Smooth muscle cell of the brain vasculature (primary cell): ENCODE results near the gene SLC6A5.

Source experiments
- DNase-seq: peaks from one replicate; pipeline ENCODE4 v3.0.0-alpha.2; 2012; ENCODE audit warnings: low read depth, low spot score

Gene SLC6A5

DNA sequence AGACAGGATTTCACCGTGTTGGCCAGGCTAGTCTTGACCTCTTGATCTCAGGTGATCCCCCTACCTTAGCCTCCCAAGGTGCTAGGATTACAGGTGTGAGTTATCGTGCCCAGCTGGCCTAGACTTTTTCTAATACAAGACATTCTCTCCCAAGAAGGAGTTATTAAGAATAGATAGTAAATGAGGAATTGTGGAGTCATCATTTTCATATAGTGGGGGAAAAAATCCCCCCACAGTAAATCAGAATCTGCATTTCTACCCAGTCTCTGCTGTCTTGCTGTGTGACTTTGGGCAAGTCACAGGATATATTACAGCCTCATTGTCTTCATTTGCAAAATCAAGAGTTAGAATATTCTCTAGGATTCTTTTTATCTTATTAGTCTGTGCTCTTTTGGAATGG lies 21.6 kb downstream of the SLC6A5 start:
- DNase-seq: no peak

DNA sequence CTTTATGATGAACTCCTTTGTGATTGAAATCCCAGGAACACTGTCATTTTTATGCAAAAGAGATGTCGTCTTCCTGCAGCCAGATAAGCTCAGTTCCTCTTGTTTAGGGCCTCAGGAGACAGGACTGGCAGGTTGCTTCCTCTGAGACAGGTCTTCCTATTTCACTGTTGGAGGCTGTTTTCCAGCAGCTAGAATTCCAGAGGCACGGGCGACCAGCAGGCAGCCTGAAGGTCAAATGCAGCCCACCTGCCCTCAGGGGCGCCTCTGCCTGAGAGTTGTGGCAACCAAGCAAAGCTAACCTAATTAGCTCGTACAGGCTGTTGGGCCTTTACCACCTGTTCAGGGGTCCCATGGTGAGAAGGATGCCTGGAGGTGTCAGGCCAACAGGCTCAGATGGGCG lies 22.3 kb downstream of the SLC6A5 start:
- no peak for DNase-seq

DNA sequence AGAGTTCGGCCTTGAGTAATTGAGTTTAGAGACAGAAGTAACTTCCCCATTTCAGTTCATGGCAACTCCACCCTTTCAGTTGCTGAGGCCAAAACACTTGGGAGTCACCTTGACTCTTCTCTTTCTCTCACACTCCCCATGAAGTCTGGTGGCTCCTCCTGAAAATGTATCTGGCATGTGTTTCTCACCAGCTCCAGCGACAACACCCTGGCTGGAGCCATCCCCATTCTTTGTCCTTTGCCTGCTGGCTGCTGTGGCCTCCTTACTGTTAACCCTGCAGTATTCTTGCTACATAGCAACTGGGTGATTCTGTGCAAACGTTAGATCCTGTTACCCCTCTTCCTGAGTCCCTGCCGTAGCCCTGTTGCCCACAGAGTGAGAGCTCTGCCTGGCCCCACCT lies 23.8 kb downstream of the SLC6A5 start:
- no peak for DNase-seq

DNA sequence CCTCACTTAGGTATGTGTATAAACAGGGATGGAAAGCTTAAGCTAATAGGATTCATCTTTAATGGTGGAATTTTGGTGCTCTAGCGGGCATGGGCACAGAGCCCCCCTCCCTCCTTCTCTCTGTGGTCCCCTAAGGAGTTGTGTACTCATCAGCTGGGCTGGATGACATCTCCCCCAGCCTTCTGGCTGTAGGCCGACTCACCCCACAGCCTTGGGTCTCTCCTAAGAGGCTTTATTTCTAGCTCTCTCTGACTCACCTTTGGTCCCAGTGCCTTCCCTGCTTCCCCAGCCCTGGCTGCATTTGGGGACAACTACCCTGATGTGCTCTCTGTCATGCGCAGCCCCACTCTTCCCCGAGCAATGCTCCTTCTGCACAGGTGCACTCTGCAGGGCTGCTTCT lies 26.9 kb downstream of the SLC6A5 start:
- no peak for DNase-seq

DNA sequence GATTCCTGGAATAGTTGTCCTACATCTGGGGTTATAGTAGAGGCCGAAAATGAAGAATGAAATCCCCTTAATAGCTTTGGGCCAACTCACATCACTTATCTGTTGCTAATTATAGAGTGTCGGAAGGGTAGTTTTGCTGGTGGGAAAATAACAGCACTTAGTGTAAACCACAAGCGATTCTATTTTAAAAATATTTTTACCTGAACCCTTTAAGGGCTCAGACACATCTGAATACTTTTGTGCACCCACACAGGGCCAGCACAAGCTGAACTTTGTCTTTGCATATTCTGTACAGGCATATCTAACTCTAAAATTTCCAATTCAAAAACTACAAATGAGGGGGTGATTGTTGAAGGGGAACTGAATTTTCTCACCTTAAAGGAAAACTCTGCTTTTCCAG lies 27.6 kb downstream of the SLC6A5 start:
- DNase-seq: no peak

DNA sequence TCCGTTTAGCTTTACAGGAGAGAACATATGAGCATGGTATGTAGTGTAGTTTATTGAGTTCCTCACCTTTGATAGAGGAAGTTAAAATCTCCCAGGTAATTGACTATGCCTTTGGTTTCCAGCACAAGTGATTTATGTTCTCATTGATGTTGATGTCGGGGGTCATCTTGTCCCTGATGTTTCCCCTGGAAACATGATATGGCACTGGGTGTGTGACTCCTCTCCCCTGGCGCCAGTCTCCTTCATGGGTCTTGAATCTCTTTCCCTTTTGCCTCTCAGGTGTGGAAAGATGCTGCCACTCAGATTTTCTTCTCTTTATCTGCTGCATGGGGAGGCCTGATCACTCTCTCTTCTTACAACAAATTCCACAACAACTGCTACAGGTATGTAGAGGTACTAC lies 28.3 kb downstream of the SLC6A5 start:
- no peak for DNase-seq

DNA sequence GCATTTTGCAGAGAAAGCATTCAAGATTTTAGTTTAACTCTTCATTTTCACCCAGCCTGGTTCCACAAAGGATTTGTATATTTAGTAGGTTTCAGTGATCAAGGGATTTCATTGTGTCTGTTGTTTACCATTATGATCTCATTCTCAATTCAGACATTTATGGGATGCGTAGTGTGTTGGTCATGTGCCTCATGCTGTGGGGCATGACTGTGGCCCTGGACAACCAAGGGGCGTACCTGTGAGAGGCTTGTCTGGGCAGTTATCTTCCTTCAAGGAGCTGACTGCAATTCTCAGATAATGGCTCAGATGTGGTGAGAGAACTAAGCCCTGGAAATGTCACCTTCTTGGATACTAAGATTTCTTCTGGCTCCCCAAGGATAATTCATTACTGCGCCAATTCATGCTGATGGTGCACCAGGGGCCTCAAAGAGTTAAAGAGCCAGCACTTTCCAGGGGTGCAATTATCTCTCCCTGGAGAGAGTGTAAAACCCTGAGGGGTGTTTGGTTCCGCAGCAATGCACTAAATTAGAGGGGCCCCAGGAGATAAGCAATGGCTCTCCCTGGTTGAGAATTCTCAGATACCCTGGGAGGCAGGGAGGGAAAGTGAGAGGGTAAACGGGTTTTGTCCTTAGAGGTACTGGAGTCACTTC lies 32.2 kb downstream of the SLC6A5 start:
- no peak for DNase-seq

DNA sequence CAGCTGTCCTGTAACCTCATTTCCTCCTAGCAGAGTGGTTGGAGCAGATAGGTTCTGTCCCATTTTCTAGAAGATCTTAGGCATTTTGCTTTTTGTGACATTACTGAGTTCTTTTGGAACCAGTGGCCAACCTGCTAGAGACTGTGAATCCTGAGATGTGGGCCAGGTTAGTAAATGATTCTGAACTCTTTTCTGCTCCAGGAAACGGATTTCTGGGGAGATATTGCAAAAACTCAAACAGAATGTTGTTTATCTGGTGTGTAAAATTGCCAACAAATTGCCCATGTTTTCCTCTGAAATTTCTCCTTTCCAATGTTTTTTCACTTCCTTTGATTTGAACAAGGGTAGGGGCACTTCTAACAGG lies 32.7 kb downstream of the SLC6A5 start:
- no peak for DNase-seq

DNA sequence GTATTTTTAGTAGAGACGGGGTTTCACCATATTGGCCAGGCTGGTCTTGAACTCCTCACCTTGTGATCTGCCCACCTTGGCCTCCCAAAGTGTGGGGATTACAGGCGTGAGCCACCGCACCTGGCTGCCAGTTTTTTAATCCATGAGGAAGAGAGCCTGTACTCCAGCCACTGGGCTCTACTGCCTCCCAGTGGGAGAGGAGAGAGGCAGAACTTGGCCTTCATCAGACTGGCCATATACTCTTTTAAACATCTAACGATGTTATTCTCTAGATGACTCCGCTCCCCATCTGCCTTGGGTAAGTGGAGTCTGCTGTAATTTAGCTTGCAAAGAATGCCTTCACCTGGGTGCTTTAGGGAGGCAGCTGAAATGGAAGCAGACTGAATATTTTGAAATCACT lies 34.6 kb downstream of the SLC6A5 start:
- DNase-seq: no peak

DNA sequence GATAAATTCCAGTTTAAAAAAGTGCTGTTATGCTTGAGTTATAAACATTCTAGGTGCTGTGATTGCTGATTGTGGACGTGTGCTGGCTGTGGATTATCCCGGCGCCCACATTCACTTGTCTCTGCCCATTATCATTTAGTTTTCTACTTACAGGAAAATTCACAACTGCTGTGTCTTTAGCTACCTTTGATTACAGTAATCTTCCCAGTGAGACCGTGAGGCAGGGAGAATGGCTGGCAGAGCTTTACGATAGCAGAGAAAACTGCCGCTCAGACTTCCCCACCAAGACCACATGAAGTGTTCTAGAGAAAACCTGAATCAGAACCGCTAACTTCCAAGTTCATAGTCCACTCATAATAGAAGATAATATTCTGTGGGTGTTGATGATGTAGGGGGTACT lies 35.4 kb downstream of the SLC6A5 start:
- no peak for DNase-seq

DNA sequence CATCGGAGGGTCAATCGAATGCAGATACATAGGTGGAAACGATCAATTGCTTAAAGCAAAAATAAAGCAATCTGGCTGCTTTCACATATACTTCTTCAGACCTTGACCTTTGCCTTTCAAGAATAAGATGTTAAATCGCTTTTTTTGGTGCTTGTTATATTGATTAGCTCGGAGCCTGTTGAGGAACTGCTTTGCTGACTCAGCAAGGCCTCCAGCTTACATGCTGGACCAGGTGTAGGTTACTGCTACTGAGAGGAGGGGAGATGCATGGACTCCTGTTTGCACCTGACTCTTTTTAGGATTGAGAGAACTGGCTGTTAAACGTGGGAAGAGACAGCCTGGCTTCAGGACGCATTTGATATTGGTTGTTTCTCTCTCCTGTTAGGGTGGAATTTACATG lies 38.7 kb downstream of the SLC6A5 start:
- no peak for DNase-seq

DNA sequence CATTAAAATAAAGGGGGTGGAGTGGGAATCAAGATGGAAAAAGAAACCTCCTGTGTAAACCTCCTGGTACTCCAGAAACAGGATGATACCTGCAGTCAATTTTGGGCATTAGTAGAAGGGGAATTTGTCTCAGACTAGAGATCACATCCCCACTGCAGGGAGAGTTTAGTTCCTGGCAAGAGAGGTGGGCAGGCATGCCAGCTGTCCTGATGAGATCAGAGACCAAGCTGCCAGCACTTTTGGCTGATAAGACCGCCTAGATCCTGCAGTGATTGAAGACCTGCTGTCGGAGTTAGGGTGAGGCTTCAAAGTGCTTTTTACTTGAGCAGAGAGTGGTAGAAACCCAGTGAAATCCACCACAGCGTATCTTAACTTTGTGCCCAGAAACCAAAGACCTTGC lies 40.3 kb downstream of the SLC6A5 start:
- no peak for DNase-seq

DNA sequence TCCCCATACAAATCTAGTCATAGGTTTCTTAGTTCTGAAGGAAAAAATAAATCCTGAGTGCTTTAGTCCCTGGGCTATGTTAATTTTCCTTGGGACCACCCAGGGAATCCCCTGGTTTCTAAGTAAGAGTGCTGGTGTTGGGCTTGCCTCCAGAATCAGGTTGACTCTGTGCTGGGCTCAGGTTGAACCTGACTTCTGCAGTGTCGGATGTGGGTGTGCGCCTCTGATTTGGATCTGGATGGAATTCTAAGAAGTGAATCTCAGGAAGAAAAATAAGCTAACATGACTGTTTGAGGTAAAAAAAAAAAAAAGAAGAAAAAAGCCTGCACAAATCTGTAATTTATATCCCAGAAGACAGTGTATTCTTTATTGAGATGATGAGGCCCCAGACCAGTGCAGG lies 41.0 kb downstream of the SLC6A5 start:
- no peak for DNase-seq

DNA sequence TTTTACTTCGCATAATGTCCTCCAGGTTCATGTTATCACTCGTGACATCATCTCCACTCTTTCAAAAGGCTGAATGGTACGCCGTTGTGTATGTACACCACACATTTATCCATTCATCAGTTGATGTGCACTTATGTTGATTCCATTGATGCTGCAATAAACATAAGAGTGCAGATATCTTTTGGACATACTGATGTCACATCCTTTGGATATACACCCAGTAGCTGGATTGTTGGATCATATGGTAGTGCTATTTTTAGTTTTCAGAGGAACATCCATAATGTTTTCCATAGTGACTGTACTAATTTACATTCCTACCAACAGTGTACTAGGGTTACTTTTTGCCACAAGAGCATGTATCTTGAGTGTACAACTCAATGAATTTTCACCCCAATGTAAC lies 45.0 kb downstream of the SLC6A5 start:
- no peak for DNase-seq

DNA sequence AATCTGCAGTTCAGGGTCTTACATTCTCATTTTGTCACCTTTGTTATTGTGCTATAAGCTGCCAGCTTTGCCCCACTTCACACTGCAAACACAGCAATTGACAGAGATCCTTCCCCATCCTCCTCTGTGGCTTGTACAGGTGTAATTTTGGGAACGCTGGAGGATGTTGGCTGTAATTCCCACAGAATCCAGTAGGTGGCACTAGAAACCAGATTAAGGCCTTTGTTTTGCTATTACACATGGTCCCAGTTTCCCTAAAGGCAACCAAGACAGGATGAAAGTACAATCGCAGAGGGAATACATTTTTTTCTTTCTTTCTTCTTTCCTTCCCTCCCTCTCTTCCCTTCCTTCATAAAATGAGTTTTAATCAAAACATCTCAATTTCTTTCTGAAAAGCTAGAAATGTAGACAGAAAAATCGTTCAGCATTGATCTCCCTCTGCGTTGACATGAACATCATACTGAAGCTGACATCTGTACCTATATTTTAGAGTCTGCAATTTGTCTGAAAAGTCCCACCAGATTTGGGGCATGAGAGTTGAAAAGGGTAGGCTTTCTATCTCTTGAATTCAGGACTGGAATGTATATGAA lies 48.7 kb downstream of the SLC6A5 start:
- DNase-seq: peak; percentile 20

DNA sequence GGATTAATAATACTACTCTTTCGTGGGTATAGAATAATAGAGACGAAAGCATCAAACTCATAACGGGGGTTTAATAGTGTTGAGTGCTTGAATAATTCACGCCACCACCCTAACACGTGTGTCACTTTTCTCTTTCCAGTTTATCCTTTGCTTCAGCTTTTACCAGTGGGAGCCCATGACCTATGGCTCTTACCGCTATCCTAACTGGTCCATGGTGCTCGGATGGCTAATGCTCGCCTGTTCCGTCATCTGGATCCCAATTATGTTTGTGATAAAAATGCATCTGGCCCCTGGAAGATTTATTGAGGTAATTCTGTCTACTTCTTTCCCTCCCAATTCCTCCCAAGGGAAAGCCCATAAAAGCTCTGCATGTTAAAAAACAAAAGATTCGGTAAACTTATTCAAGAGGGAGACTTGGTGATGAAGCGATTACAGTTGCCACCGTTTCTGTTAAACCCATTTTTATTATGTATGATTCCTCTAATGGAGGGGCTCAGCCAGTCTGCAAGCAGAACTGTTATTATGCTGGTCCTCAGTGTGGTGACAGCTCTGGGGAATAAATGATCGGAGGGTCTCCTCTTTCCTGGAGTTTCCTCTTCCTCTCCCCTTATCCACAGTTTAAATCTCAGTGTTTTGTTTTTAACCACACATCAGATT lies 52.9 kb downstream of the SLC6A5 start:
- DNase-seq: no peak

DNA sequence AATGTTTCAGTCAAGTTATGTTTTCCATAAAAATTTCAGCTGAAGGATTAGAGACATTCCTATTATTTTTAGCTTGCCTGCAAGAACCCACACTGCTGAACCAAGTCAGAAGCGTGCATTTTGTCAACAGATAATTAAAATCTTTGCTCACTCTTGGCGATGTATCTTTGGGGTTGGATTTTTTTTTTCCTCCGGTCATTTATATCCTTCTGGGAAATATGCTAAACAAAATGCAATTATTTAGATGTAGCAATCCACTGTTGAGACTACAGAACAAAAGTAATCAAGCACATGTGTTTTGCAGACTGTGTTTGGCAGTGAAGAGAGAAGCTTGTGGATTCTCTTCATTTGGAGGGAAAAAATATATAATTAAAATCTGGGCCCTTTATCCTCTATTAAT lies 54.6 kb downstream of the SLC6A5 start:
- no peak for DNase-seq

DNA sequence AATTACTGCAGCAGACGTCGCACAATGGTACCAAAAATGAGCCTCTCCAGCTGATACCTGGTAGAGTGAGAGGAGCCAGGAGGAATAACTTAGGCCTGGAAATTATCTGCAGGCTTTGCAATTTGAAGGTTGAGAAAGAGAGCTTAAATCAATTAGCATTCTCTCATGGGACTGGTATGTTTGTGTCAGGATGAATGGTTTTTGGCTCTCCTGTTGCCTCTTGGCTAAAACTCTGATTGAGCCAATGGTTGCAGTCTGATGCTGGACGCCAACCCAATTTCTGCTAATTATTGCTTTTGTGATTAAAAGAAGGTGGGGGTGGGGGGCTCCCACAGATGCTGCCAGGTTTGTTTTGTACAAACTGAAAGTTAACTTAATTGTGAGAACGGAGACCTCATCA lies 57.5 kb downstream of the SLC6A5 start:
- DNase-seq: no peak

DNA sequence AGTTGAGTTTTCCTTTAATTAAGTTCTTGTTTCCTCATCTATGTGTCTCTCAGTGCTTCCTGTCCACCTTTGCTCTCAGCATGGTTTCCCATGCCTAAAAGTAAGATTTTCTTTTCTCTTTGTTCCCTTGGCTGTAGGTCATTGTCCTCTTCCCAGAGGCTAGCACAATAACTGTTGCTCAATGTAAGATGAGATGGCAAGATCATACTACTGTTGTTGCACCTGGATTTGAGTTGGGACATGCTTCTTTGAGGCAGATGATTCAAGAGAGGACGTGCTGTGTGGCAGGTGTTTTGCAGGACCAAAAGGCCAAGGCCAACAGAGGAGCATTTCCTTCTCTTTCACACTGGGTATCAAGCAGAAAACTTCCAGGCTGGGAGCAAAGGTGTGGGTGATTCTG lies 58.7 kb downstream of the SLC6A5 start:
- no peak for DNase-seq

DNA sequence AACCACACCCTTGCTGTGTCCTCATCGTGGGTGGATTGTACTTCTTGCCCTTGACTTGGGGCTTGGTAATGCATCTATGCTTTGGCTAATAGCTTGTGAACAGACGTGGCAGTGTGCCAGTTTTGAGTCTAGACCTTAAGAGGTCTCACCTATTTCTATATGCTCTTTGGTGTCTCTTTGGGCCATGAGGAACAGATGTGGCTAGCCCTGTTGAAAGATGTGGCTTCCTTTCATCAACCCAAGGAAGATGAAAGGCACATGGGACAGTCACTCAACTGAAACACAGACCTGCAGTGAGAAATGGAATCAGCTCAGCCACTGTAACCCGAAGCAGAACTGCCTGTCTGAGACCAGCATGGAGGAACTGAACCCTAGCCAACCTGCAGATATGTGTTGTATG lies 62.0 kb downstream of the SLC6A5 start:
- DNase-seq: no peak

DNA sequence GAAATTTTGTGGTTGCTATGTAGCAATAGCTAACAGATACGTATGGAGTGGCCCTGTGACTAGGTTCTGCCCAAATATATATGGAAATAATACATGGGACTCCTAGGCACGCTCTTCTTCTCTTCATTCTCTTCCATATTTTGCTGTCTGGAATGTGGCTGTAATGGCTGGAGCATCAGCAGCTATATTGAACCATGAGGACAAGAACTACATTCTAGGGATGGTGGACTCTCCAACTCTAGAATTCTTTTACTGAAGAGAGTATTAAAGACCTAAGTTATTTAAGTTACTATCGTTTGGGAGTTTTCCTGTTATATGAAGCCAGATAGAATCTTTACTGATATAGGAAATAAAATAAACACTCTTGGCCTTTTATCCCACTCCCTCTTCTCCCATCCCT lies 62.4 kb downstream of the SLC6A5 start:
- DNase-seq: no peak

DNA sequence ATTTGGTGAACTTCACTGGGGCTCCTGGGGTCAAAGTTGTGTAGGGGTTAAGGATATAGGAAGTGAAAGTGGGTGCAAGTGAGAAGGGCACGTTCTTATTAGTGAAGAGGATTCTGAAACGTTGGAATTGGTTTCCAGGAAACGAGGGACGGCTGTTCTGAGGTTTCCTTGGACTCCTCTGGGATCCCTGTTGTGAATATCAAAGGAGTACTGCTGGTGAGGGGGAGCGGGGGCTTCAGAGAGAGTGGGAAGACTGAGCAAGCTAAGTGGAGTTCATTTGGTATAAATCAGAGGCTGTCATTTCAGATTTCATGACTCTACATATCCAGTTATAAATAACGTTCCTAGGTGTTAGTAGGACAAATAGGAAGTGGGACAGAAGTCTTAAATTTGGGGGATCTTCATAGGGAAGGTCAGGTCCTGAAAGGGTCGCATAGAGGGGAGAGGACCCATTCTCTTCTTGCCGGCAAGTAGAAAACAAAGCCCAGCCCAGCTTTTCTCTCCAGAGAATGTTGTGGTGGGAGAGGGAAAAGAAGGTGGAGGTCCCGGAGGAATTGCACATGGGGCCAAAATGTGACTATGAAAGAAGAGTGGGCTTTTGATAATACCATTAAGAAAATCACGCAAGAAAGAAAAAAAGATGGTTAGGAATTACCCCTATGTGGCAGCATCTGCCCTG lies 68.9 kb downstream of the SLC6A5 start:
- no peak for DNase-seq
